Tibial nerve (tissue), 3 donors: ENCODE data around the gene PRSS3.

Experiments
- CTCF ChIP-seq, 5 experiments: fragments of 200-600 bp in 3 of 5; fragments of 450-650 bp in 2 of 5; sonication (generic) in 3 of 5; IDR thresholded peaks; one replicate each; pipeline ENCODE4 v1.5.1; 2016 to 2019; ENCODE audit warnings: antibody characterized with exemption in 5 of 5, mild to moderate bottlenecking in 3 of 5, moderate library complexity in 2 of 5
- POLR2A ChIP-seq, 2 donors: fragments of 450-650 bp; IDR thresholded peaks; one replicate each; pipeline ENCODE4 v1.6.1; 2017; ENCODE audit warnings: antibody characterized with exemption in 2 of 2, mild to moderate bottlenecking in 2 of 2, moderate library complexity in 2 of 2

- TF ChIP-seq CTCF (IDR thresholded peaks at IDR 0.05) (no peak), POLR2A (IDR thresholded peaks at IDR 0.05) (no peak)
Observed at GRCh38 chr9:33781736-33782135, 13.6 kb upstream of the PRSS3 start.
